Gastroesophageal sphincter (tissue), 4 donors: ENCODE results near the gene CENPO. TPM values are rescaled to one million over a fixed set of nuclear protein-coding genes. Genes with fewer than 3 reads are reported as not detected.

Experiments used
- ATAC-seq: fragments of 150-250 bp; one replicate; pipeline ENCODE4 v1.9.1; 2016; ENCODE audit warnings: mild to moderate bottlenecking, moderate library complexity
- H3K27ac ChIP-seq, 4 donors: fragments of 200-600 bp; sonication (generic) in 3 of 4; 1 replicate in 3 of 4; 2 replicates in 1 of 4; pipeline ENCODE4 v1.5.1; 2016 to 2019
- H3K27me3 ChIP-seq: fragments of 200-600 bp; sonication (generic); one replicate; pipeline ENCODE4 v1.5.1; 2019
- H3K36me3 ChIP-seq, 2 donors: fragments of 200-600 bp; sonication (generic); one replicate each; pipeline ENCODE4 v1.5.1; 2019; ENCODE audit warnings: control low read depth in 1 of 2
- H3K4me1 ChIP-seq, 3 donors: fragments of 200-600 bp; sonication (generic); 1 replicate in 2 of 3; 2 replicates in 1 of 3; pipeline ENCODE4 v1.5.1; 2016 to 2019; ENCODE audit warnings: control low read depth in 2 of 3
- H3K4me3 ChIP-seq, 2 donors: fragments of 200-600 bp; sonication (generic); one replicate each; pipeline ENCODE4 v1.5.1; 2019; ENCODE audit warnings: mild to moderate bottlenecking in 1 of 2, moderate library complexity in 1 of 2
- H3K9me3 ChIP-seq, 3 donors: fragments of 200-600 bp; sonication (generic); one replicate each; pipeline ENCODE4 v1.5.1; 2017 to 2019; ENCODE audit warnings: control low read depth in 2 of 3
- CTCF ChIP-seq, 4 experiments: fragments of 200-600 bp in 2 of 4; fragments of 450-650 bp in 2 of 4; sonication (generic) in 1 of 4; IDR thresholded peaks; one replicate each; pipeline ENCODE4 v1.5.1; 2017 to 2019; ENCODE audit warnings: antibody characterized with exemption in 4 of 4, mild to moderate bottlenecking in 2 of 4, moderate library complexity in 2 of 4
- EP300 ChIP-seq: sonication (generic); formaldehyde crosslinking; IDR thresholded peaks from one replicate; pipeline ENCODE4 v1.6.1; 2017; ENCODE audit warnings: antibody characterized with exemption, mild to moderate bottlenecking
- POLR2A ChIP-seq, 2 donors: fragments of 450-650 bp; IDR thresholded peaks; one replicate each; pipeline ENCODE4 v1.6.1; 2017; ENCODE audit warnings: antibody characterized with exemption in 2 of 2, mild to moderate bottlenecking in 2 of 2, moderate library complexity in 1 of 2
- POLR2AphosphoS5 ChIP-seq: sonication (generic); formaldehyde crosslinking; IDR thresholded peaks from one replicate; pipeline ENCODE4 v1.6.1; 2017; ENCODE audit warnings: antibody characterized with exemption
- WGBS, 2 donors: methylation state at CpG; one replicate each; pipeline ENCODE4 v1.1.5; 2018; ENCODE audit warnings: low coverage in 1 of 2; 5-methylcytosine and 5-hydroxymethylcytosine counted together
- total RNA-seq, 4 donors: library from RNA; depleted of rRNA; stranded (reverse); fragments of >200 nt; gene quantifications; one replicate each; pipeline ENCODE4 v1.1.0, GENCODE V29; 2016

The CENPO gene
- total RNA-seq, 4 donors from 2014 or later, result 0.31 to 3.8 (median 2.8) TPM

GRCh38 chr2:24821433-24821891 lies 28.2 kb downstream of the CENPO start:
- Histone ChIP-seq H3K4me1 (no peaks in the 10 kb centered on the region), H3K27me3 (no peaks in the 10 kb centered on the region), H3K9me3 (no peaks in the 10 kb centered on the region), H3K4me3 (no peak overlapping the region), H3K27ac (no peak overlapping the region), H3K36me3 (peaks cover 0 to 67% of the 10 kb centered on the region in 2 donors)
- 50% methylated on average over 2 of the region's 15 CpGs; no CpG with 5 or more reads in 1 of the 2 donors for WGBS, 2 donors
- ATAC-seq, result no peak
- TF ChIP-seq EP300, result no peak
- no peak for TF ChIP-seq POLR2AphosphoS5
- no peak for TF ChIP-seq CTCF (IDR thresholded peaks at IDR 0.05)
- no peak for TF ChIP-seq POLR2A (IDR thresholded peaks at IDR 0.05)

DNA sequence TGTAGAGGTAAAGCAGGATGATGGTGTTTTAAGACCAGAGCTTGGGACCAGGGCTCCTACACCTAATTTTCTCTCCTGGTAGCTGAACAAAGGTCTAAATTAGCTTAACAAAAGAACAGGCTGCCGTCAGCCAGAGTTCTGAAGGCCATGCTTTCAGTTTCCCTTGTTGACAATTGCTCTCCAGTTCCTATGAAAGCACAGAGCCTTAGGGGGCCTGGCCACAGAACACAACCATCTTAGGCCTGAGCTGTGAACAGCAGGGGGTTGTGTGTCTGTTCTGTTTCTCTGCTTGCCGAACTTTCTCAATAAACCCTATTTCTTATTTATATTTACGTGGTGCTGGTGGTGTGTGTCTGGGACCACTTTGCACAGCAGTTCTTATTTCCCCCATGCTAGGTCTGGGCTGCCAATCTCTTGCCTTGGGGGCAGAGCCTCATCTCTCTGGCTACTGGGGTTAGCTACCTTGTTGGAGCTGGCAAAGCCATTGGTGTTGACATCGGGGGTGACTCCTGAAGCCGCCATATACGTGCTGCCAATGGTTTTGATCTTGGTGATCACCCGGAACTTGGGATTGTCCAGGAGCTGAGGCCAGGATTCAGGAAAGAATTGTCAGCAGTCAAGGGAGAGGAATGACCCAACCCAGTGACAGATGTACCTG lies 29.0 kb downstream of the CENPO start:
- 67 to 72% methylated on average over 3 of the region's 7 CpGs for WGBS, 2 donors
- Histone ChIP-seq H3K27me3 (no peaks in the 10 kb centered on the region), H3K4me3 (no peak overlapping the region), H3K27ac (no peak overlapping the region), H3K4me1 (peaks cover 0 to 2% (median 0%) of the 10 kb centered on the region in 3 donors), H3K9me3 (no peaks in the 10 kb centered on the region), H3K36me3 (peaks cover 0 to 61% of the 10 kb centered on the region in 2 donors)
- no peak for ATAC-seq
- no peak for TF ChIP-seq POLR2A (IDR thresholded peaks at IDR 0.05)

GRCh38 chr2:24824071-24824588 lies 30.9 kb downstream of the CENPO start:
- Histone ChIP-seq H3K27ac (no peak overlapping the region), H3K27me3 (no peaks in the 10 kb centered on the region), H3K36me3 (peaks cover 0 to 55% of the 10 kb centered on the region in 2 donors), H3K4me3 (no peak overlapping the region), H3K9me3 (no peaks in the 10 kb centered on the region), H3K4me1 (peaks cover 0 to 12% (median 0%) of the 10 kb centered on the region in 3 donors)
- 93 to 94% methylated on average over 6 to 9 of the region's 14 CpGs for WGBS, 2 donors
- no peak for ATAC-seq
- no peak for TF ChIP-seq EP300
- TF ChIP-seq POLR2A (IDR thresholded peaks at IDR 0.05), result no peak
- no peak for TF ChIP-seq POLR2AphosphoS5
- no peak for TF ChIP-seq CTCF (IDR thresholded peaks at IDR 0.05)

DNA sequence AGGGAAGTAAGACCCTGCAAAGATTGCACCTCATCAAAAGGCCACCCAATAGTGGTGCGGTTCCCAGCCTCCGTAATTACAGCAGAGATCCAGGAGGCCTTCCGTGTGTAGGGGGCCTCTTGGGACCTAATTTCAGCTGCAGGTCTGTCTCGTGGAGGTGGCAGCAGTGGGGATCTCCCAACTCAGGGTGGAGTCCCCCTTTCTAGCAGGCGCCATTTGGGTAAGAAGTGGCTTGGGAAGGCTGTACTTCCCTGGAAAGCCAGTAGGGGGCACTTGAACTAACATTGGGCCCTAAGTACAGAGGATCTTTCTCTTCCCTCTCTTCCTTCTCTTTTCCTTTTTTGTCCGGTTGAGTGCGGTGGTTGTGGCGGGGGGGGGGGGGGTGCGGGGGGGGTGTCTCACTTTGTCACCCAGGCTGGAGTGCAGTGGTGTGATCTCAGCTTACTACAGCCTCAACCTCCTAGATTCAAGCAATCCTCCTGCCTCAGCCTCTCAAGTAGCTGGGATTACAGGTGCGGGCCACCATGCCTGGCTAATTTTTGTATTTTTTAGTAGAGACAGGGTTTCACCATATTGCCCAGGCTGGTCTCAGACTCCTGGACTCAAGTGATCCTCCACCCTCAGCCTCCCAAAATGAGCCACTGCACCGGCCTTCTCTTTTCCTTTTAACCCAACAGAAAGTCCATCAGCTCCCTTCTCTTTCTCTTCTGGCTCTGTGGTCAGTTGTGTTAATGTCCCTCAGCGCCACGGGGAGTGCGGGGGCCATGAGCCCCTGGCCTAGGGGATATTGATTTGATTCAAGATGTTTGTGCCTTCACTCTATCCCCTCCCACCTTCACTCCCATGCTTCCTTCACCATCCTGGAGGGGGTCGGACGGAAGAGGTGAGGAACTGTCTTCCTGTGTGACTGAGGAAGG lies 32.0 kb downstream of the CENPO start:
- H3K9me3 ChIP-seq, result no peaks in the 10 kb centered on the region
- H3K27me3 ChIP-seq, result no peaks in the 10 kb centered on the region
- TF ChIP-seq EP300 (no peak), CTCF (IDR thresholded peaks at IDR 0.05) (peak in 2 of 4 experiments; percentile 13 to 41), POLR2AphosphoS5 (no peak), POLR2A (IDR thresholded peaks at IDR 0.05) (no peak)
- H3K27ac ChIP-seq, result no peak overlapping the region
- peaks cover 0 to 44% of the 10 kb centered on the region in 2 donors for H3K36me3 ChIP-seq
- WGBS, 2 donors, result 81 to 83% methylated on average over 3 to 6 of the region's 16 CpGs
- peaks cover 0 to 12% (median 0%) of the 10 kb centered on the region in 3 donors for H3K4me1 ChIP-seq
- no peak overlapping the region for H3K4me3 ChIP-seq
- ATAC-seq, result no peak
